B cell (primary cell): ENCODE measurements around the gene SMCO2. TPM values are rescaled to one million over a fixed set of nuclear protein-coding genes. Genes with fewer than 3 reads are reported as not detected.

Experiments used
- ATAC-seq: fragments of 200-7000 bp; cut with Tn5 transposase; one replicate; pipeline ENCODE4 v1.10.0; 2021; ENCODE audit warnings: low read depth, mild to moderate bottlenecking, moderate number of reproducible peaks, moderate library complexity
- CTCF ChIA-PET: fragments of 350-600 bp; sonication (Branson Sonifier 250); formaldehyde crosslinking; loops from one replicate; lab custom pipeline; 2021; ENCODE audit warnings: antibody characterized with exemption, inconsistent platforms; lab: Charles Lee
- POLR2A ChIA-PET: fragments of 350-600 bp; sonication (Branson Sonifier 250); formaldehyde crosslinking; loops from one replicate; lab custom pipeline; 2021; ENCODE audit warnings: antibody characterized with exemption; lab: Charles Lee
- DNase-seq: peaks from one replicate; pipeline ENCODE4 v3.0.0; 2013
- H2AFZ ChIP-seq: 2 replicates; pipeline ENCODE4 v1.6.1; 2012; ENCODE audit warnings: mild to moderate bottlenecking, low read depth, low read length; ENCODE audit not compliant: insufficient read depth, poor library complexity, severe bottlenecking
- H3K27ac ChIP-seq, 2 donors: 1 replicate in 1 of 2; 2 replicates in 1 of 2; pipeline ENCODE4 v1.5.1; 2012 to 2013; ENCODE audit warnings: low read length in 2 of 2, mild to moderate bottlenecking in 2 of 2, moderate library complexity in 1 of 2
- H3K27me3 ChIP-seq, 4 experiments: fragments of 200-600 bp in 1 of 4; sonication (generic) in 1 of 4; replicated peaks in 1 of 4; 1 replicate in 2 of 4; 2 replicates in 2 of 4; pipeline versions ENCODE4 v1.6.1 to v1.7.0; 2013 to 2016; ENCODE audit warnings: low read length in 3 of 4, mild to moderate bottlenecking in 2 of 4, mixed read lengths in 1 of 4, moderate library complexity in 1 of 4; ENCODE audit not compliant: insufficient read depth in 4 of 4, control insufficient read depth in 3 of 4; ENCODE audit errors: control extremely low read depth in 1 of 4
- H3K36me3 ChIP-seq, 2 experiments: replicated peaks in 1 of 2; 1 replicate in 1 of 2; 2 replicates in 1 of 2; pipeline versions ENCODE4 v1.6.1 to v1.7.1; 2013; ENCODE audit warnings: low read length in 1 of 2; ENCODE audit not compliant: insufficient read depth in 2 of 2, control insufficient read depth in 1 of 2; ENCODE audit errors: control extremely low read depth in 1 of 2, extremely low read depth in 1 of 2
- H3K4me1 ChIP-seq, 2 donors: fragments of 200-600 bp in 1 of 2; sonication (generic) in 1 of 2; 1 replicate in 1 of 2; 2 replicates in 1 of 2; pipeline versions ENCODE4 v1.5.1 to v1.6.1; 2013 to 2017; ENCODE audit warnings: low read length in 2 of 2; ENCODE audit not compliant: control insufficient read depth in 2 of 2, insufficient read depth in 2 of 2
- H3K4me2 ChIP-seq: replicated peaks from 2 replicates; pipeline ENCODE3; 2012; ENCODE audit warnings: mild to moderate bottlenecking, low read depth, low read length; ENCODE audit not compliant: poor library complexity, severe bottlenecking
- H3K4me3 ChIP-seq, 5 experiments: fragments of 200-600 bp in 1 of 5; sonication (generic) in 1 of 5; 1 replicate in 3 of 5; 2 replicates in 2 of 5; pipeline versions ENCODE4 v1.5.1 to v1.7.0; 2011 to 2016; ENCODE audit warnings: low read length in 4 of 5, mild to moderate bottlenecking in 4 of 5, low read depth in 2 of 5, control low read depth in 1 of 5, moderate library complexity in 1 of 5; ENCODE audit not compliant: insufficient read depth in 1 of 5; ENCODE audit errors: control extremely low read depth in 1 of 5, extremely low read depth in 1 of 5
- H3K79me2 ChIP-seq: fragments of 200-600 bp; sonication (generic); one replicate; pipeline ENCODE4 v1.6.0; 2016; ENCODE audit warnings: low read length; ENCODE audit not compliant: control insufficient read depth, insufficient read depth
- H3K9ac ChIP-seq: fragments of 200-600 bp; sonication (generic); 2 replicates; pipeline ENCODE4 v1.6.1; 2017; ENCODE audit warnings: mild to moderate bottlenecking, low read length, moderate library complexity
- H3K9me3 ChIP-seq, 3 donors: one replicate each; pipeline versions ENCODE4 v1.6.1 to v1.7.1; 2013; ENCODE audit warnings: low read length in 2 of 3; ENCODE audit not compliant: control insufficient read depth in 2 of 3, insufficient read depth in 1 of 3; ENCODE audit errors: control extremely low read depth in 1 of 3
- H4K20me1 ChIP-seq: 2 replicates; pipeline ENCODE4 v1.6.0; 2012; ENCODE audit warnings: mild to moderate bottlenecking, low read length; ENCODE audit not compliant: insufficient read depth, control insufficient read depth, poor library complexity, severe bottlenecking
- H3K27ac Mint-ChIP-seq: one replicate; pipeline ENCODE4 v1.8.0; 2021; ENCODE audit warnings: mixed read lengths
- H3K27me3 Mint-ChIP-seq: one replicate; pipeline ENCODE4 v1.8.0; 2021; ENCODE audit warnings: mixed read lengths
- H3K4me1 Mint-ChIP-seq: one replicate; pipeline ENCODE4 v1.8.0; 2021; ENCODE audit warnings: mixed read lengths
- H3K4me3 Mint-ChIP-seq: one replicate; pipeline ENCODE4 v1.8.0; 2021; ENCODE audit warnings: mixed read lengths
- H3K9me3 Mint-ChIP-seq: one replicate; pipeline ENCODE4 v1.8.0; 2022; ENCODE audit warnings: mixed read lengths; ENCODE audit not compliant: insufficient read depth
- EZH2 ChIP-seq: IDR thresholded peaks from 2 replicates; pipeline ENCODE4 v1.6.1; 2012; ENCODE audit warnings: borderline replicate concordance, low read depth, mild to moderate bottlenecking, moderate library complexity, low read length; ENCODE audit not compliant: insufficient read depth, poor library complexity, severe bottlenecking
- WGBS: methylation state at CpG from one replicate; pipeline ENCODE4 v1.1.5; 2013; ENCODE audit warnings: missing lambda C conversion rate; ENCODE audit not compliant: insufficient coverage; 5-methylcytosine and 5-hydroxymethylcytosine counted together
- intact Hi-C: fragments of 100-400 bp; cut with micrococcal nuclease; formaldehyde crosslinking; loops from one replicate; pipeline ENCODE4 v1.10.0; 2022
- polyA plus RNA-seq: library from polyadenylated mRNA; depleted of rRNA; stranded (reverse); fragments of >200 nt; gene quantifications from 2 replicates; pipeline ENCODE4 v1.2.3, GENCODE V29; 2012
- total RNA-seq, 2 donors: library from RNA; stranded (reverse); fragments of 120-200 nt in 1 of 2; gene quantifications; 1 replicate in 1 of 2; 2 replicates in 1 of 2; pipeline versions ENCODE4 v1.2.3 to v1.2.4, GENCODE V29; 2013 to 2022
- TF ChIP-seq, protein P1 (sequence below): fragments of 200-600 bp; IDR thresholded peaks from one replicate; pipeline ENCODE4 v1.8.0; 2022; ENCODE audit warnings: antibody characterized with exemption, mild to moderate bottlenecking

SMCO2 gene
- total and polyA plus RNA-seq, 2 donors (not counting 1 experiment from before 2014, with no cell fraction given) = 0.15 TPM; not detected in 1

- DNase-seq (peak; percentile 54), ATAC-seq (peak; percentile 56)
- no peaks in the 10 kb centered on the region for H4K20me1 ChIP-seq
- H3K79me2 ChIP-seq = peaks cover 14% of the 10 kb centered on the region
- H2AFZ ChIP-seq = no peak overlapping the region
- H3K4me3 ChIP-seq = peak overlapping the region in 1 of 5 experiments; percentile 10
- TF ChIP-seq, protein P1, sequence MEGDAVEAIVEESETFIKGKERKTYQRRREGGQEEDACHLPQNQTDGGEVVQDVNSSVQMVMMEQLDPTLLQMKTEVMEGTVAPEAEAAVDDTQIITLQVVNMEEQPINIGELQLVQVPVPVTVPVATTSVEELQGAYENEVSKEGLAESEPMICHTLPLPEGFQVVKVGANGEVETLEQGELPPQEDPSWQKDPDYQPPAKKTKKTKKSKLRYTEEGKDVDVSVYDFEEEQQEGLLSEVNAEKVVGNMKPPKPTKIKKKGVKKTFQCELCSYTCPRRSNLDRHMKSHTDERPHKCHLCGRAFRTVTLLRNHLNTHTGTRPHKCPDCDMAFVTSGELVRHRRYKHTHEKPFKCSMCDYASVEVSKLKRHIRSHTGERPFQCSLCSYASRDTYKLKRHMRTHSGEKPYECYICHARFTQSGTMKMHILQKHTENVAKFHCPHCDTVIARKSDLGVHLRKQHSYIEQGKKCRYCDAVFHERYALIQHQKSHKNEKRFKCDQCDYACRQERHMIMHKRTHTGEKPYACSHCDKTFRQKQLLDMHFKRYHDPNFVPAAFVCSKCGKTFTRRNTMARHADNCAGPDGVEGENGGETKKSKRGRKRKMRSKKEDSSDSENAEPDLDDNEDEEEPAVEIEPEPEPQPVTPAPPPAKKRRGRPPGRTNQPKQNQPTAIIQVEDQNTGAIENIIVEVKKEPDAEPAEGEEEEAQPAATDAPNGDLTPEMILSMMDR = no peak
- no peak for TF ChIP-seq EZH2
- no peaks in the 10 kb centered on the region for H3K36me3 ChIP-seq
- Mint-ChIP-seq H3K27me3 (peaks cover 7% of the 10 kb centered on the region), H3K4me1 (peaks cover 71% of the 10 kb centered on the region), H3K27ac (peak overlapping the region; percentile 39), H3K4me3 (peak overlapping the region; percentile 36), H3K9me3 (no peaks in the 10 kb centered on the region)
- CTCF ChIA-PET = interaction anchor here (0.6 to 1.3 kb wide), 2 partner anchors 10 to 728 kb away, joined by 3 read pairs; no protein-coding TSS in a partner anchor
- intact Hi-C loops = loop anchor here (1.0 kb wide), 1 partner anchor 10 kb away; the partner anchor contains the start of gene PPFIBP1
- peak overlapping the region; percentile 25 for H3K9ac ChIP-seq
- H3K9me3 ChIP-seq = no peaks in the 10 kb centered on the region
- H3K27ac ChIP-seq = peak overlapping the region in 1 of 2 donors; percentile 53
- H3K4me1 ChIP-seq = peaks cover 62 to 65% of the 10 kb centered on the region in 2 donors
- POLR2A ChIA-PET = interaction anchor here (0.6 kb wide), 1 partner anchor 10 kb away, joined by 4 read pairs; the partner anchor contains the start of gene PPFIBP1
- WGBS = 29% methylated on average over 6 of the region's 6 CpGs
- no peaks in the 10 kb centered on the region for H3K27me3 ChIP-seq
- H3K4me2 ChIP-seq = peak overlapping the region; percentile 60
These were observed 87.7 kb downstream of the SMCO2 start for GRCh38 chr12:27534060-27534764.

GRCh38 chr12:27534765-27535161 is 88.2 kb downstream of the SMCO2 start:
- POLR2A ChIA-PET = interaction anchor here (0.6 kb wide), 1 partner anchor 11 kb away, joined by 4 read pairs; the partner anchor contains the start of gene PPFIBP1
- Mint-ChIP-seq H3K4me1 (peaks cover 73% of the 10 kb centered on the region), H3K27me3 (peaks cover 7% of the 10 kb centered on the region), H3K27ac (peak overlapping the region; percentile 39), H3K4me3 (peak overlapping the region; percentile 36), H3K9me3 (no peaks in the 10 kb centered on the region)
- peak overlapping the region; percentile 60 for H3K4me2 ChIP-seq
- whole genome bisulfite sequencing = no CpG with 5 or more reads among the region's 1 CpG
- H3K36me3 ChIP-seq = no peaks in the 10 kb centered on the region
- peak overlapping the region in 1 of 5 experiments; percentile 10 for H3K4me3 ChIP-seq
- no peaks in the 10 kb centered on the region for H3K9me3 ChIP-seq
- no peaks in the 10 kb centered on the region for H3K27me3 ChIP-seq
- intact Hi-C loops = loop anchor here (1.0 kb wide), 1 partner anchor 10 kb away; the partner anchor contains the start of gene PPFIBP1
- ATAC-seq (no peak), DNase-seq (no peak)
- no peak overlapping the region for H2AFZ ChIP-seq
- no peaks in the 10 kb centered on the region for H4K20me1 ChIP-seq
- H3K9ac ChIP-seq = peak overlapping the region; percentile 25
- no peak for TF ChIP-seq EZH2
- TF ChIP-seq, protein P1 = no peak
- H3K79me2 ChIP-seq = peaks cover 14% of the 10 kb centered on the region
- H3K4me1 ChIP-seq = peaks cover 62 to 65% of the 10 kb centered on the region in 2 donors
- CTCF ChIA-PET = interaction anchor here (1.3 kb wide), 1 partner anchor 10 kb away, joined by 3 read pairs; no protein-coding TSS in a partner anchor
- peak overlapping the region in 1 of 2 donors; percentile 53 for H3K27ac ChIP-seq
